ENCODE data around the gene GABARAP. TPM values are rescaled to one million over a fixed set of nuclear protein-coding genes. Genes with fewer than 3 reads are reported as not detected.
A peak's percentile ranks its signal among the peaks of the same experiment; 100 is the strongest.

Gene GABARAP
- total RNA-seq, 2 donors from 2014 or later, result 145 to 482 TPM

DNA sequence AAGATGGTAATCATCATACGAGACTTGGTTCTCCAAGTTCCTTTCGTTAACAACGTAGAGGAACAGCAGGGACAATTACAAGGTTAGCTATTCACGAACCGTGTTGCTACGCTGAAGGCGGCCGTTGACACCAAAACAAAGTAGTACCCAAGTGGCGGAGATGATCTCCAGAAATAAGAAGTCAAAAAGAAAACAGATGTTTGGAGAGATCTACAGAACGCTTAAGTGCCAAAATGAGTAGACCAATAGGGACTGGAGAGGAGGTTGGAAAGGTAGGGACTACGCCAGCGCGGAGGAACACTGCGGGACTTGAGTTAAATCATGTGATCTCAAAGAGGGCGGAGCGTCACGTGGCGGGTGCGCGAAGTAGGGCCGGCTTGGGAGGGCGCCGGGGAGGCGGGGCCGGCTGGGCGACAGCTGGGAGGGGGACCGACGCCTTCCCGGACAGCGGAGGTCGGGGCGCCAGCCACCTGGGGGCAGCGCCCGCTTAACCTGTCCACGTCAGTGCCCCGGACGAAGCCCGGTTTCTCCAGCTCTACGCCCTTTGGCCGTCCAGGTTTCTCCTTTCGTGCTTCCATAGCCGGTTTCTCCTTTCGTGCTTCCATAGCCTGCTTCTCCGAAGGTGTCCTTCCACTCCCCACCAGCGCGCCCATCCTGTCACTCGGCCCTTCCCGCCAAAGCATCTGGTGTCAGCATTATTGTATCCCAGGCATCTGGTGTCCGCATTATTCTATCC lies 636 bp upstream of the GABARAP start:
- 0 to 1% methylated on average over 46 to 49 of the region's 49 CpGs for WGBS, 2 donors
- ATAC-seq, result peak; percentile 60
- peak overlapping the region; percentile 92 to 98 (median 98) for H3K27ac ChIP-seq
- intact Hi-C loops (cut with DNase I), result no loop called here
- H3K4me3 ChIP-seq, result peak overlapping the region; percentile 35 to 88
- H3K9me3 ChIP-seq, result no peaks in the 10 kb centered on the region
- DNase-seq, result peak; percentile 96 to 97 (median 97)
- H3K36me3 ChIP-seq (replicated peaks in 1 of 2; ENCODE audit: insufficient read depth in 1 of 2, low read depth in 2 of 2), result peaks cover 0 to 6% of the 10 kb centered on the region in 2 donors
- peak; percentile 80 to 89 (median 84) for TF ChIP-seq POLR2A (IDR thresholded peaks at IDR 0.05)
- TF ChIP-seq, protein P1, sequence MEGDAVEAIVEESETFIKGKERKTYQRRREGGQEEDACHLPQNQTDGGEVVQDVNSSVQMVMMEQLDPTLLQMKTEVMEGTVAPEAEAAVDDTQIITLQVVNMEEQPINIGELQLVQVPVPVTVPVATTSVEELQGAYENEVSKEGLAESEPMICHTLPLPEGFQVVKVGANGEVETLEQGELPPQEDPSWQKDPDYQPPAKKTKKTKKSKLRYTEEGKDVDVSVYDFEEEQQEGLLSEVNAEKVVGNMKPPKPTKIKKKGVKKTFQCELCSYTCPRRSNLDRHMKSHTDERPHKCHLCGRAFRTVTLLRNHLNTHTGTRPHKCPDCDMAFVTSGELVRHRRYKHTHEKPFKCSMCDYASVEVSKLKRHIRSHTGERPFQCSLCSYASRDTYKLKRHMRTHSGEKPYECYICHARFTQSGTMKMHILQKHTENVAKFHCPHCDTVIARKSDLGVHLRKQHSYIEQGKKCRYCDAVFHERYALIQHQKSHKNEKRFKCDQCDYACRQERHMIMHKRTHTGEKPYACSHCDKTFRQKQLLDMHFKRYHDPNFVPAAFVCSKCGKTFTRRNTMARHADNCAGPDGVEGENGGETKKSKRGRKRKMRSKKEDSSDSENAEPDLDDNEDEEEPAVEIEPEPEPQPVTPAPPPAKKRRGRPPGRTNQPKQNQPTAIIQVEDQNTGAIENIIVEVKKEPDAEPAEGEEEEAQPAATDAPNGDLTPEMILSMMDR (IDR thresholded peaks at IDR 0.05), result peak in 3 of 7 experiments; percentile 1 to 36 (median 30)
- no peaks in the 10 kb centered on the region for H3K27me3 ChIP-seq
- peaks cover 36% of the 10 kb centered on the region for H3K4me1 ChIP-seq

DNA sequence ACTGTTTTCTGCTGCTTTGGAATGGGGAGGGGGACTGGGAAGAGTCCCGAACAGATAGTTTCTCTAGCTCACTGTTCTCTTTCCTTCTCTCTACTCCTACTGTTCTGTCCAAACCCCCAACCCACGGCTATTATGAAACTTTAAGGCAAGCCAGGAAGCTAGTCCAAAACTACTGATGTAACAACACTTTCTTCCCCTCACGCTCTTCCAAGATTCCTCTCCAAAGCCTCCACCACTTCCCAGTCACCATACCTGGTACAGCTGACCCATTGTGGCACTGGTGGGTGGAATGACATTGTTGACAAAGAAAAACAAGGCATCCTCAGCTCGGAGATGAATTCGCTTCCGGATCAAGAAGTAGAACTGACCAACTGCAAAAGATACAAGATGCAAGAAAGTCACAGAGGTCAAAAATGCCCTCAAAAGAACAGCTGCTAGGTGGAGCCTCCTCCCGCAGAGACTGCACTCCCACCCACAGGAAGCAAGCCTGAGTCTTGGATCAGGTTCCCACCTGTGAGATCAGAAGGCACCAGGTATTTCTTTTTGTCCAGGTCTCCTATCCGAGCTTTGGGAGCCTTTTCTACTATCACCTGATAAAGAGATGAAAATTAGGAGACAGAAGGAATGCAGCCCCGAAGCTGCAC lies 1.0 kb downstream of the GABARAP start:
- ATAC-seq (no peak), DNase-seq (peak in 1 of 4 donors; percentile 27)
- peak overlapping the region; percentile 56 to 88 for H3K4me3 ChIP-seq
- TF ChIP-seq, protein P1 (IDR thresholded peaks at IDR 0.05), result no peak
- no peak for TF ChIP-seq POLR2A (IDR thresholded peaks at IDR 0.05)
- no peaks in the 10 kb centered on the region for H3K27me3 ChIP-seq
- no peaks in the 10 kb centered on the region for H3K9me3 ChIP-seq
- H3K4me1 ChIP-seq, result peaks cover 48% of the 10 kb centered on the region
- 14 to 15% methylated on average over 9 of the region's 9 CpGs for WGBS, 2 donors
- intact Hi-C loops (cut with DNase I), result no loop called here
- H3K27ac ChIP-seq, result peak overlapping the region; percentile 92 to 98 (median 98)
- H3K36me3 ChIP-seq (replicated peaks in 1 of 2; ENCODE audit: insufficient read depth in 1 of 2, low read depth in 2 of 2), result peaks cover 0 to 5% of the 10 kb centered on the region in 2 donors

DNA sequence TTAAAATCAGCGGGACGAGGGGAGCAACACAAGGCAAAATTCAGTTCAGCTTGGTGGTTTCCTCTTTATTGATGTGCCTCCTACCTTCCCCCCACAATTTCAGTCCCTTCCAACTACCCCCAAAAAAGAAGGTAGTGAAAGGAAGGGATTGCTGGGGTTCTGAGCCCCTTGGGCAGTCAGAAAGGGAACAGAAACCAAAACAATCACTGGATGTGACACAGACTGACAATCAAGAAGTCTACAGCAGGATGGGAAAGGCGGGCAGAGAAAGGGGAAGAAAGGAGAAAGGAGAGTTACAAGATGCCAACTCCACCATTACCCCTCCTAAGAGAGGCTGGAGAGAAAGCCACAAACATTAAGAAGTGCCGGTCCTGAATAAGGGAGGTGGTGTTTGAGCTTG lies 1.9 kb downstream of the GABARAP start:
- Histone ChIP-seq H3K9me3 (no peaks in the 10 kb centered on the region), H3K4me1 (peaks cover 57% of the 10 kb centered on the region), H3K27me3 (no peaks in the 10 kb centered on the region), H3K36me3 (replicated peaks in 1 of 2; ENCODE audit: insufficient read depth in 1 of 2, low read depth in 2 of 2) (peaks cover 0 to 2% of the 10 kb centered on the region in 2 donors), H3K27ac (peak overlapping the region in 2 of 4 donors; percentile 98), H3K4me3 (no peak overlapping the region)
- ATAC-seq (no peak), DNase-seq (peak in 1 of 4 donors; percentile 26)
- TF ChIP-seq POLR2A (IDR thresholded peaks at IDR 0.05), result no peak
- TF ChIP-seq, protein P1 (IDR thresholded peaks at IDR 0.05), result no peak
- intact Hi-C loops (cut with DNase I), result no loop called here
- WGBS, 2 donors, result 56 to 64% methylated on average over 4 of the region's 4 CpGs

DNA sequence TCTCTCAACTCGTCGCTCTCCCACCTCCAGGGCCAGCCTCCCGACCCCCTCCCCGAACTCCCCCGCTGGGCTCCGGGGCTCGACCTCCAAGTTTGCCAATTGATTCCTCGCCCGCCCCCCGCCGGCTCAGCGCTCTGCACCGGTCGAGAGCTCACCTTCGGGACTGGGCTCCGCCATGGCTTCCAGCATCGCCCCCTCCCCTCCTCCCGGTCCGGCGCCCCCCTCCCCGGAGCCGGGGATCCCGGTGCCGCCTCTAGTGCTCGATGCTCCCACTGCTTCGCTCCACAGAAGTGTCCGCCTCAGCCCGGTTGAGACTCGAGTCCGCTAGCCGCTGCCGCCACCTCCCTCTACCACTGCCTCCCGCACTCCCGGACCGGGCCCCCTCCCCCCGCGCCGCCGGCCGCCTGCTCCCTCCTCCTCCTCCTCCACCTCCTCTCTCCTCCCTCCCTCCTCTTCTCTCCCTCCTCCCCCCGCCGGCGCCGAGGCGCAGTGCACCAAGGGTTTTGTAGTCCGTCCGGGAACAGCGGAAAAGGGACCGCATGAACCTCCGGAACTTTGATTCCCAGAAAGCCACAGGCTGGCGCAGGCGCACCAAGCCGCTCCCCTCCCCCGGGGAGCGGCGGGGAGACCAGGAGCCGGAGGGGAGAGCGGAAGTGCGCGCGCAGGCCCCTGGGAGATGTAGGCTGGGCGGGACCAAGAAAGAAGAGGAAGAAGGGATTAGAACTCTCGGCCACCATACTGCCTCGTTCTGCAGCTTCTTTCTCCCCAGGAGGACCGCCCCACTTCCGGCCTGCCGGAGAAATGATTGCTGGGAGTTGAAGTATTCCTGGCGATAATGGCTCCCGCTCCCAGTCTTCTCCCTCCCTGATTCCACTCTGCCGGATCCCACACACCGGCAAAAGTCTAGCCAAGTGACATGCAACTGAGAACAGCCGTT lies 2.9 kb downstream of the GABARAP start, which contains the start of gene PHF23:
TSS of gene PHF23 (minus strand) at position 367 of the 937 bp plus-strand sequence. CDS start at position 189, 178 bp downstream.
- TF ChIP-seq, protein P1 (IDR thresholded peaks at IDR 0.05), result peak in 4 of 7 experiments; percentile 18 to 47 (median 42)
- TF ChIP-seq POLR2A (IDR thresholded peaks at IDR 0.05), result peak in 2 of 3 donors; percentile 70 to 79
- WGBS, 2 donors, result 1% methylated on average over 37 to 70 of the region's 72 CpGs
- no peaks in the 10 kb centered on the region for H3K27me3 ChIP-seq
- H3K4me1 ChIP-seq, result peaks cover 61% of the 10 kb centered on the region
- no peaks in the 10 kb centered on the region for H3K9me3 ChIP-seq
- H3K36me3 ChIP-seq (replicated peaks in 1 of 2; ENCODE audit: insufficient read depth in 1 of 2, low read depth in 2 of 2), result peaks cover 0 to 2% of the 10 kb centered on the region in 2 donors
- ATAC-seq, result peak; percentile 76
- peak within 1 kb of the TSS; percentile 78 to 98 (median 92) for H3K27ac ChIP-seq
- intact Hi-C loops (cut with DNase I), result no loop called here
- DNase-seq, result peak; percentile 99
- peak within 1 kb of the TSS; percentile 85 to 90 for H3K4me3 ChIP-seq
